ENCODE measurements around the gene SLC25A43.
"Not testable (repeated sequence)": the region's sequence is repeated elsewhere in the genome, so short reads cannot be mapped to it uniquely, and the experiment has no call there.

Gene SLC25A43

DNA sequence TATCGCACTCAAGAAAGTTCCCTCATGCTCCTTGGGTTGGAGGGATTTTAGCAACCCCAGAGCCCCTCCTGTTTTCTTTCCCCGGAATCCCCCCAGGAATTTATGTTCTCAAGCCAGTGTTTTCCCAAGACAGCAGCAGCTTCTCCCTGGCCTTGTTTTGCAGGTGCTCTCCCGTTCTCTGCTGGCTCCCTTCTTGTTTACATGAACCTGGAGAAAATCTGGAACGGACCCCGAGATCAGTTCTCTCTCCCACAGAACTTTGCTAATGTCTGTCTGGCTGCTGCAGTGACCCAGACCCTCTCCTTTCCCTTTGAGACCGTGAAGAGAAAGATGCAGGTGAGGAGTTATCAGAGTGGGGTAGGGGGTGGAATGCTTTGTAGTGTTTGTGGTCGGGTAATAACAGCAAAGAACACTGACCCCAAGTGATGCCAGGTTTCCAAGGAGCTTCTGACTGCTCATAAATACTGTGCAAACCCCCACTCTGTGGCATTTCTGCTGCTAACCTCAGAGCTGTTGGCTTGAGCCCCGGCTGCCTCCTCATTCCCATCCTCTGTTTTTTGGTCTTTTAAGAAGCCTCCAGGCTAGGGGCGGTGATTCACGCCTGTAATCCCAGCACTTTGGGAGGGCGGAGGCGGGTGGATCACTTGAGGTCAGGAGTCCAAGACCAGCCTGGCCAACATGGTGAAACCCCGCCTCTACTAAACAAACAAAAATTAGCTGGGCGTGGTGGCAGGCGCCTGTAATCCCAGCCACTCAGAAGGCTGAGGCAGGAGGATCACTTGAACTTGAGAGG, 11.1 kb downstream of the SLC25A43 start:
- no peak for DNase-seq (ENCODE audit: low read depth)

DNA sequence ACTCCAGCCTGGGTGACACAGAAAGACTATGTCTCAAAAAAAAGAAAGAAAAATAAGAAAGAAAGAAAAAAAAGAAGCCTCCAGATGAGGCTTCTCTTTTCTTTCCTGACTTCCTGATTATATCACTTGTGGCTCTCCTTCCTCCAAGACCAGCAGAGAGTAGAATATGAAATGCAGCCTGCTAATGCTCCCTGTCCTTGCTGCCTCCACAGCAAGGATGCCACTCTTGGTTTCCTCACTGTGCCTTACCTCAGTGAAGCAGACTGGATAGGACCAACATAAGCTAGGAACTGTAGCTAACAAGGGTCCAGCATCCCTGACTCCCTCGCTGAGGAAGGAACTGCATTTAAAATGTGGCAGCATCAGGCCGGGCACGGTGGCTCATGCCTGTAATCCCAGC, 11.7 kb downstream of the SLC25A43 start:
- DNase-seq (ENCODE audit: low read depth), result no peak

DNA sequence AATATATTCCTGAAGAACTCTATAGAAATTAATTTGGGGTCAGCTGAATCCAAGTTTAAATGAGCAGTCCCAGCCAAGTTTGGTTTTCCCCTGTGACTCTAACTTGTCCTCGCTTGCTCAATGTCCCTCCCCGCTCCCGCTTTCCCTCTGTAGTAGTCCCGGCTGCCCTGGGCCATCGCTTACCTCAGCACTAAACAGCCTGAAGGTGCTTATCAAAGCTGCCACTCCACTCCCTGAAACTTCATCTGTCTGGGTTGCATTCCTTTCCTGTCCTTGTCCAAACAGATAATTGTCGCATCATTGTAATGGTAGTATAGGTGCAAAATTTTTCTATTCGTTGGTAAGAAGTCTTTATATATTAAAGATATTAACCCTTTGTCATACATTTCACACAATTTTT, 12.8 kb downstream of the SLC25A43 start:
- no peak for DNase-seq (ENCODE audit: low read depth)

DNA sequence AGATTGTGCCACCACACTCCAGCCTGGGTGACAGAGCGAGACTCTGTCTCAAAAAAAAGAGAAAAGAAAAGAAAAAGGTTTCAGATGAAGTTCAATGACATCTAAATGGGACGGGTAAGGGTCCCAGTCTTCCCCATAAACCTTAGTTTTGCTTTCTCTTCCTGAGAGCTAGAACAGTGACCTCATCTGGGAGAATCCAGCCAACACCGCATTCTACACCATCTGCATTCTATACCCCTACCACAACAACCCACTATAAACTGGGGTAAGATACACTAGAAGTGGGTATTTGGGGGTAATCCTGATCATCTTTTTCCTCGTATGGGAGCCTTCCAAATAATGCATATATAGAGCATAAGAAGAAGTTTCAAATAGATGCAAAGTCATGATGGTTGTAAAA, 18.2 kb downstream of the SLC25A43 start:
- DNase-seq (ENCODE audit: low read depth), result no peak

DNA sequence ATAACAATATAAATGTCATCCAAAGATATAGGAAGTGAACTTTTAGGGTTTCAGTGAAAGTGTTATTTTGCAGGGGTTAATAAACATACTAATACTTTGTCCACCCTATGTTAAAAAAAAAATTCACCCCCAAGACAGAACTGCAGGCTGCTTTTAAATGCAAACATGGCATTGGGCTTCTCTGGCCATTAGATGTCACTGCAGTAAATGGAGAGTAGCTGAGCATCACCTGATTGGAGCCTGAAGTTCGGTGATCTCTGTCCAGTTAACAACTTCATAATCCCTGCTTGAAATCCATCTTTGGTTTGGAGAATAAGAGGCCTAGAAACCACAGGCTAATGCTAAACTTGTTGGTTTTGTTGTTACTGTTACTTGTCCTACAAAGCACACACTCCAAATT, 18.7 kb downstream of the SLC25A43 start:
- no peak for DNase-seq (ENCODE audit: low read depth)

DNA sequence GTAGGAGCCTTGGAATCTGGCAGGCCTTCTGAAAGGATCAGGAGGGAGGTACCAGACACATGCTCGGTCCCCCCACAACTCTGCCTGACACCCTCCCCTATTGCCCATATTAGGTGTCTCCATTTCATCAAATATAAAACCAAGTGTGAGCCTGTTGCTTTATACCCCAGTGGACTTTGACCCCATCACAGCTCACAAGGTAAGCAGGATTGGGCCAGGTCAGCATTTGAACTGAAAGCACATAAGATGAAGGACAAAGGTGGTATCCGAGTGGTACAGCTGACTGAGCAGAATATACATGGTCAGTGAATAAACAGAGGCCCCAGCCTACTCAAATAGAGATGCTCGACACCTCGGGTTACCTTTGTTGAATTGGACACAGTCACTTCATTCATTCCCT, 20.0 kb downstream of the SLC25A43 start:
- no peak for DNase-seq (ENCODE audit: low read depth)

DNA sequence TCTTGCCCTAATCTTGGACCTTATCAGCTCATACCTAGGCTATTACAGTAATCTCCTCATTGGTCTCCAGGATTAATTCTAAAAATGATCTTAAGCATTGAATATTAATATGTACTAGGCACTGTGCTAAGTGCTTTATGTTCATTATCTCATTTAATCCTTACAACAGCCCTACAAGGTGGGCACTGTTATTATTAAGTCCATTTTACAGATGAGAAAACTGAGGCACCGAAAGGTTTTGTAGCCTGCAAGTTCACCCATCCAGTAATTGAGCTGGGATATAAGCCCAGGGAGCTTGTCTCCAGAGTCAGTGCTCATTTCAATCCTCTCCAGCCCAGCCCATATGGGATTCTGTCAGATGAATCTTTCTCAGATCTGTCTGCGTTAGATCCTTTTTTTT, 20.8 kb downstream of the SLC25A43 start:
- DNase-seq (ENCODE audit: low read depth), result no peak

DNA sequence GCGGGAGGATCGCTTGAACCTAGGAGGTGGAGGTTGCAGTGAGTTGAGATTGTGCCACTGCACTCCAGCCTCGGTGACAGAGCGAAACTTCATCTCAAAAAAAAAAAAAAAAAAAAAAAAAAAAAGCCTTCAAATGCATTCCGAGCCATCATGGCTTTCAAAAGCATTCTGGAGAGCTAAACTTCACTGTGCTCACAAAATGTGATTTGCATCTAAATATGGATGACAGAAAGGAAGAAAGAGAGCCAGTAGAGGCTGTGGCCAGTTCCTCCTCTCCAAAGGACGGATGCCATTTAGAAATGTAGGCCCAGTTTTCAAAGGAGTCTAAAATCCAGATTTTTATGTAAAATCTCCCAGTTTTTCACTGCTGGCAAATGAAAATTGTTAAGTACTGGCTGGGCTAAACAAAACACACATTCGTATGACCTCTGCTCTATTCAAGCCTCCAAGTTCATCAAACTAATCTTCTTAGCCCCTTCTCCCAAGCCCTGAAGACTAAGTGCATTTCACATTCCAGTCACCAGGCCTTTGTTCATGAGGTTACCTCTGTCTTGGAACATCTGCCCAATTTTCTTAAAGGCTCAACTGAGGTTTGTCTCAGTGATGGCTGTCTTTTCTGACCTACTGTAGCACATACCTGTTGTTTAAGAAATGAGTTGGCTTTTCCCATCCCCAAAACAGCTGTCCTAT, 22.0 kb downstream of the SLC25A43 start:
- no peak for DNase-seq (ENCODE audit: low read depth)

DNA sequence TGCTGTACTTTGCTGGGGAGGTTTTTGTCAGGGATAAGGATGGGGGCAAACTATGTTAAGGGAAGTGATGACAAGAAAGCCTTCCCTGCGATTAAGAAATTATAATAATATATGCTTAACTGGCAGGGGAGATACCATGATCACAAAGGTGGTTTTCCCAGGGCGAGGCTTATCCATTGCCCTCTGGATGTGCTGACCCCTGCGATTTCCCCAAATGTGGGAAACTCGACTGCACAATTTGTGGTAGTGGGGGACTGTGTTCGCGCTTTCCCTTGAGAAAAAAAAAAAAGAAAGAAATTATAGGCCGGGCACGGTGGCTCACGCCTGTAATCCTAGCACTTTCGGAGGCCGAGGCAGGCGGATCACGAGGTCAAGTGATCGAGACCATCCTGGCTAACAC, 24.5 kb downstream of the SLC25A43 start:
- no peak for DNase-seq (ENCODE audit: low read depth)

DNA sequence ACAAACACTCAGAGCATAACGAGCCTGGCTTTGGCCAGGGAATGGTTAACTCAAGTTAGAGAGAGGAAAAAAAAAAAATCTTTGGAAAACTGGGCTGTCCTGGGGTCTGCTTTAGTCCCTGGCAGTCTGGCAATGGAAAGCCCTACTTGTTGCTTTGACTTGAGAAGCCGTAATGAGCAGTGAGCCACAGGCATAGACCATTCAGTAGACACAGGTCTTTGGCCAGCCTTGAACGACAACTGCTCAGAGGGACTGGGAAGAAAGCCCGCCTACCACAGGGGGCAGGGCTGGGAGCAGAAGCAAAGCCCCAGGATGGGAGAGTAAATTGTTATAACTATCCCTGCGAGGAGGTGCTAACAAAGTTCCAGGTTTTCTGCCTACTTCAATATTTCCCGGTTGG, 25.9 kb downstream of the SLC25A43 start:
- DNase-seq (ENCODE audit: low read depth), result no peak

DNA sequence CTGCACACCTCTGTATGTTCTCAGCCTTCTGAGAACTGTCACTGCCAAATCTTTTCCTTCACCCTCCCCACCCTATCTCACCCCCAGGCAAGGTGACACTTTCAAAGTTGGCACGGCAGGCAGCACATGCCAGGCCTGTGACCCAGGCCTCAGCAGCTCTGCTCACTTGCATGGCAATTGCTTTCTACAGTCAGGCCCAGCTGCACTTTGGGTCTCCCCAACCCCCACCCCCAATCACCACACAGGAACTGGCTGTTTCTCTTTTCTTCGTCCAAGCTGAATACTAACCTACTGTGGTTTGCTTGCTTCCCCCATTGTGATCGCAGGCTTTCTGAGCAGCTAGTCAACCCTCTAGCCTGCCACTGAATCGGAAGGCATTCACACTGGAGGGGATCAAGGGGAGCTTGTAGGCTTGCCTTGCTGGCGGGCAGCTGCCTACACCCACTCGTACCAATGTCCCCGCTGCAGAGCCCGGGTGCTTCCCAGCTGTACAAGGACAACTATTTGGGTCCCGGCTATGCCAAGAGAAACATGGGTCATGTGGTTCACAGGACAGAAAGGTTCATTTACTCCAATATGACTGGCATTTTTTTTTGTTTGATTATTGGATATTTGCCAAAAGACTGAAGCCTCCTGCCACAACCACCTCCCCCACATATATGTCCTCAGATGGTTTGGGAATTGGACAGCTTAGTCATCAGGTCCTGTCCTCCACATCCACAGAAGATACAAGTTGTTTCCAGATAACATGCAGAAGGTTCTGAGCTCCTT, 28.1 kb downstream of the SLC25A43 start:
- no peak for DNase-seq (ENCODE audit: low read depth)

DNA sequence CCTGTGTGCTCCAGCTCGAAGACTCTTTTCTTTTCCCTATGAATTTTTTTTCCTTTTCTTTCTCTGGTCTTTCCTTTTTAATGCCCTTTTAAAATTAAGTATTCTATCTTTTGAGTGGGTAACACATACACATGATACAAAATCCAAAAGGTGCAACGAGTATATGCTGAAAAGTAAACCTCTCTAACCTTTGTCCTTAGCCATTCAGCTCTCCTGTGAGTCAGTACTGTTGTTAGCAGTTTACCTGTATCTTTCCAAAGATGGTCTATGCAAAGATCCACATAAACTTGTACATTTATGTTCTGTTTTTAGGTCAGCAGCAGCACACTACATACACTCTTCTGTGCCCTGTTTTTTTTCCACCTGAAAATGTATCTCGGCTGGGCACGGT, 28.7 kb downstream of the SLC25A43 start:
- DNase-seq (ENCODE audit: low read depth), result no peak

DNA sequence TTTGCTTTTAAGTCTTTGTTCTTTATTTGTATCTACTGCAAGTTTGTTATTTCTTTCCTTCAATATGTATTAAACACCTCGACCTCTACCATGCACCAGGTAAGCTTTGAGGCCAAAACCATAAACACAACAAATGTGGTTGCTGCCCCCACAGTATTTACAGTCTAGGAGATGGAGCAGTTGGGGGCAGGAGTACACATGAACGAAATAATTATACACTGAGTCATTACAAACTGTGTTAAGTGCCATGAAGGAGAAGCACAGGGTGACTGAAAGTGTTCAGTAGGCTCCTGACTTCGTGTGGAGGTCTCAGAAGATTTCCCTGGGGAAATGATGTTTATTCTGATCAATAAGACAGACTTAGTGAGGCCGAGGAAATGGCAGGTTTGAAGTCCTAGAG, 30.3 kb downstream of the SLC25A43 start:
- no peak for DNase-seq (ENCODE audit: low read depth)

DNA sequence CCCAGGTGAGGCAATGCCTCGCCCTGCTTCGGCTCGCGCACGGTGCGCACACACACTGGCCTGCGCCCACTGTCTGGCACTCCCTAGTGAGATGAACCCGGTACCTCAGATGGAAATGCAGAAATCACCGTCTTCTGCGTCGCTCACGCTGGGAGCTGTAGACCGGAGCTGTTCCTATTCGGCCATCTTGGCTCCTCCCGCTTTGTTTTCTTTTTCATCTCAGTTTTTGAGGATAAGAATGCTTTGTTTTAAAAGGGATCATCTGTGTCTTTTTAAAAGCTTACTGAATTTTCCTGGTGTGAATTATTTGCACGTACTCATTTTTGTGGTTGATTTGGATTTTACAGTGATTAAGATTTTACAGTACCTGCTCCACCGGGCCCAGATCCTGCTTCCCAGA, 42.2 kb downstream of the SLC25A43 start:
- DNase-seq (ENCODE audit: low read depth), result not testable (repeated sequence)

DNA sequence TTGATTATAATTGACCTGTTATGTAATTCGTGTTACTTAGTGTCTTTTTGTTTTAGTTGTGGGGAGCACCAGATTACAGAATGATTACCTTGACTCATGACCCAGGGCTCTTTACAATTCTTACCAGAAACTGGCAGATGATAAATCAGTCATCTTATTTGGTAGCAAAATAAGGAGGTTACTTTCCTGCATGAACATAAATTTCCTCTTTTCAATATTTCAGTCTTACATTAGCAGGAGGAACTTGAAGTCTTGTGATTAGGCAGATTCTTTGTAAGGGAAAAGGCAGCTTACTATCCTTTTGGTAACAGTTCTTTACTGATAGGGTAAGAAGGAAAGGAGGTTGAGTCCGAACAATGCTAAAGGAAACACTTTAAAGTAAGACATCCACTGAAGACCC, 43.1 kb downstream of the SLC25A43 start:
- DNase-seq (ENCODE audit: low read depth), result no peak

DNA sequence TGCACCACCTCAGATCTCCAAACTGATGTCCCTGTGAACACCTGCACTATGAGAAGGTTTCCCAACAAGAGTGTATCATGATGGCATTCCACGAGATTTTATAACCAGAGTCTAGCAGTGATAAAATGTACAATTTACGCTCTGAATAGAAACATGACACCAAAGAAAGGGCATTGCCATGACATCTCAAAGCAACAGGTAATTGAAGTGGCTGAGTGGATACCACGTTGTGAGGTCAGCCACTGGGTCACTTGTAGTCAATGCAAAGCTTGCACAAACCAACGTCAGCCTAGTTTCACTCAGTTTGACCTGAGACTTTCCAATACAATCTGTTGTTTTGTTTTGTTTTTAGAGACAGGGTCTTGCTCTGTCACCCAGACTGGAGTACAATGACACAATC, 54.1 kb downstream of the SLC25A43 start:
- DNase-seq (ENCODE audit: low read depth), result no peak

DNA sequence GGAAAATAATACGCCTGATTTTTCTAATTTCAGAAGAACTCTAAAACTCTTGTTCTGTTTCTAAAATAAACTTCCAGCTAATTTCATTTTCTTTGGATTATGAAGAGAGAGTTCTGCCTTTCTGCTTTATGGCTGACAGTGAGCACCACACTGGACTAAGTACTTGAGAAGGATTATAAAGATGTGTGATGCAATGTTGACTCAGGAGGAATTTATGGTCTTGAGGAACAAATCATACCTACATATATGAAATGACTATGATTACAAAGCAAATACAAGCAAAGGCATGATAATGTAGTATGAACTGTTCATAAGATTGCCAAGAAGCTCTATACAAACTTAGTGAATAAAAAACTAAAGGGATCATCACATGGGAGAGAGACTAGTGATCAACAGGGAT, 56.1 kb downstream of the SLC25A43 start:
- DNase-seq (ENCODE audit: low read depth), result no peak

DNA sequence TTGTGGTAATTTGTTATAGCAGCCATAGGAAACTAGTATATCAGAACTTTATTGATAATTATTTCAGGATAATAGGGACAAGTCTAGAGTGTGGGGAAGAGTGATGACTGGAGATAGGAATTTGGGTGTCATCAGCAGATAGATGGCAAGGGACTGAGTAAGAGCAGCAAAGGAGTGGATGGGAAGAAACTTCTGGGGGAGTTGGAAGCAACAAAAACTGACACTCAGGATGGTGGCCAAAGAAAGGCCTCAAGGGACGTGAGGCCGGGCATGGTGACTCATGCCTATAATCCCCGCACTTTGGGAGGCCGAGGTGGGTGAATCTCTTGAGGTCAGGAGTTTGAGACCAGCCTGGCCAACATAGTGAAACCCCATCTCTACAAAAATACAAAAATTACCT, 60.0 kb downstream of the SLC25A43 start:
- DNase-seq (ENCODE audit: low read depth), result no peak

DNA sequence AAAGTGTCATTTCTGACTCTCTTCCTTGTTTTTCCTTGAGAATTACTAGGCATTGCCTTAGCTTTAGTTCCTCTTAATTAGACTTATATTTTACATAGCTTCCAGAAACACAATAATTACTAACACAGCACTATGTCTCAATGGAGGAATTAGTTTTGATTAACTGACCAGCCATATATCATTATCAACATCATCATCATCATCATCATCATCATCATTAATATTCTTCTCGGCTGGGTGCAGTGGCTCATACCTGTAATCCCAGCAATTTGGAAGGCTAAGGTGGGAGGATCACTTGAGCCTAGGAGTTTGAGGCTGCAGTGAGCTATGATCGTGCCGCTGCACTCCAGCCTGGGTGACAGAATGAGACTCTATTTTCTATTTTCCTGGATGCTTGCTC, 66.4 kb downstream of the SLC25A43 start:
- no peak for DNase-seq (ENCODE audit: low read depth)

DNA sequence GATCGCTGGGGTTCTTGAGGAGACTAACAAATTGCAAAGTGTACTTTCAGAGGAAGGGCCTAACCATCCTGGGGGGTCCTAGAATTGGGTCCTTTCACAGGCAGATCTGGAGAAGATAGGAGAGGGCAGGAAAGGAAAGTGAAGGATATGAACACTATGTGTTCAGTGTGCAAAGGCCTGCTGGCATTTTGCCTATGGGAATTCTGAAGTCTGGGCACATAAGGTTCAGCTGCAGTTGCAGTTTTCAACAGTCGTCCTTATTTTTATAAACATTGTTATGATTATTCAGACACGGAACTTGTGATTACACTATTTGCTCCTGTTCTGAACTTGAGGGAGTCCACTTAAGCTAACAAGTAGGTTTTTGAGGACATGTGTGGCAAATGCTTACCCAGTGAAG, 67.8 kb downstream of the SLC25A43 start:
- no peak for DNase-seq (ENCODE audit: low read depth)

DNA sequence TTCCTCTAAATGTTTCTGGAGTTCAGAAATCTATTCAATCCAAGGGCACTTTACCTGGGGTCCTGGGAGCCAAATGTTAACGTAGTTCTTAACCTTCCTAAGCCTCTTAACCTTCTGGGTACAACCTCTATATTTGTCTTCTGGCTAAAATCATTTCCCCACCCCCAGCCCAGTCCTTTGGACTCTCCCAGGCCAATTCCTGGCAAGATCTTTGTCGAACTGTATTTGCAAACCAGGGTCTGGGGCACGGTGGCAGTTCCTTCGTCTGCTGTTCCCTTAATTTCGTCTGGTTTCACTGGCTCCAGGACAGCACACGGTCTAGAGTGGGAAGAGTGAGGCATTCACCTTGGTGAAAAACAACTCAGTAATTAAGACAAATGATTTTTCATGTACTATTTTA, 68.3 kb downstream of the SLC25A43 start:
- no peak for DNase-seq (ENCODE audit: low read depth)

DNA sequence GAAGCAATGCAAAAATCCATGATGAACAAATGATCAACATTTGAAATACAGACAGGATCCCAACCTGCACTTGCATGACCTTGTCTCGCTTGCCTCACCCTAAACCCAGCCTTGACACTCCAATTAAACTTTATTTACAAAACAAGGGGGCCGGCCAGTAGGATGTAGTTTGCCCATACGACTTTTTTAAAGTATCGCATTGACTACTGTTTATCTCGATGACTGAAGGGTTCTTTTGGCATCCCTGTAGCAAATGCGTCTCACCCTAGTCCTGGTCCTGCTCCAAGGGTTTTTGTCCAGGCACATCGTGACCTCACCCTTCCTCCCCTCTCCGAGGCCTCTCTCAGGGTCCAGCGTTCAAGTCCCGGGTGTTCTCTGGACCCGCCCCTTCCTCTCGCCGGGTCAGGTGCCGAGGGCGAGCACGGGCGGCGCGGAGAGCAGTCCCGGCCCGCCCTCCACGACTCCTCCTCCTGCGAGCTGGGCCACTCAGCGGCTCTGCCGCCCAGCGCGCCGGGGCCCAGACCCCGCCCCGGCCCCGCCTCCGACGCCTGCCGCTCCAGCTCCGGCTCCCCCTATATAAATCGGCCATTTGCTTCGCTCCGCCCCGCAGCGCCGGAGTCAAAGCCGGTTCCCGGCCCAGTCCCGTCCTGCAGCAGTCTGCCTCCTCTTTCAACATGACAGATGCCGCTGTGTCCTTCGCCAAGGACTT, 68.9 kb downstream of the SLC25A43 start, which contains the start of gene SLC25A5:
Gene SLC25A5 (plus strand): TSS at position 603 of the 709 bp plus-strand sequence. CDS start 72 bp downstream, at position 675.
- peak; percentile 73 for DNase-seq (ENCODE audit: low read depth)

Measured in T follicular helper cell (primary cell).